Fibroblast of villous mesenchyme (primary cell): ENCODE data around the gene MAPK8IP3. TPM values are rescaled to one million over a fixed set of nuclear protein-coding genes. Genes with fewer than 3 reads are reported as not detected.
A peak's percentile ranks its signal among the peaks of the same experiment; 100 is the strongest.

Experiments used
- DNase-seq: peaks from one replicate; pipeline ENCODE4 v3.0.0-alpha.2; 2010; ENCODE audit warnings: low read depth
- H3K4me3 ChIP-seq: 2 replicates; pipeline ENCODE4 v1.5.1; 2011; ENCODE audit warnings: low read depth, mild to moderate bottlenecking, low read length
- total RNA-seq: library from RNA; depleted of rRNA; stranded (reverse); fragments of >200 nt; gene quantifications from 2 replicates; pipeline ENCODE4 v1.2.3, GENCODE V29; 2012
- TF ChIP-seq, protein P1 (sequence below): IDR thresholded peaks from 2 replicates; pipeline ENCODE4 v1.5.1; 2012; ENCODE audit warnings: low read depth, mild to moderate bottlenecking, low read length; ENCODE audit not compliant: insufficient read depth

Gene MAPK8IP3
- total RNA-seq, 1 donor = 37.1 TPM

DNA sequence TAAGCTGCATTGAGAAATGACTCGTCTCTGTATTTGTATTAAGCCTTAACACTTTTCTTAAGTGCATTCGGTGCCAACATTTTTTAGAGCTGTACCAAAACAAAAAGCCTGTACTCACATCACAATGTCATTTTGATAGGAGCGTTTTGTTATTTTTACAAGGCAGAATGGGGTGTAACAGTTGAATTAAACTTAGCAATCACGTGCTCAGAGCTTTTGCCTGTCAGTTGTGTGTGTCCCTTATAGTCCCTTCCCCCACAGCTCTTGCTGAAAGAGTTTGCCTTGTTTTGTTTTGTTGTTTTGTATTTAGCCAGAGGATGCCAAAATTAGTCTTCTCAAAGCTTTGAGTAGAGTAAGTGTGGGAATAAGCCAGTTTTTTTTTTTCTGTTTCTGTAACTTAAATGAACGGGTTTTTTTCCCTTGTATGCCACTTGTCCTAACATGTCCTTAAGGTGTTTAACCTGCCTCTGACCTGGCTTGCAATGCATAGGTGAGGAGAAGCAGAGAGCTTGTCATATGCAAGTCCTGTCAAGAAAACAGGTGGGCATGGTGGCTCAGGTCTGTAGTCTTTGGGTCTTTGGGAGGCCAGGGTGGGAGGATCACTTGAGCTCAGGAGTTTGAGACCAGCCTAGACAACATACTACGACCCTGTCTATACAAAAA is 4.6 kb upstream of the MAPK8IP3 start:
- no peak for DNase-seq
- TF ChIP-seq, protein P1, sequence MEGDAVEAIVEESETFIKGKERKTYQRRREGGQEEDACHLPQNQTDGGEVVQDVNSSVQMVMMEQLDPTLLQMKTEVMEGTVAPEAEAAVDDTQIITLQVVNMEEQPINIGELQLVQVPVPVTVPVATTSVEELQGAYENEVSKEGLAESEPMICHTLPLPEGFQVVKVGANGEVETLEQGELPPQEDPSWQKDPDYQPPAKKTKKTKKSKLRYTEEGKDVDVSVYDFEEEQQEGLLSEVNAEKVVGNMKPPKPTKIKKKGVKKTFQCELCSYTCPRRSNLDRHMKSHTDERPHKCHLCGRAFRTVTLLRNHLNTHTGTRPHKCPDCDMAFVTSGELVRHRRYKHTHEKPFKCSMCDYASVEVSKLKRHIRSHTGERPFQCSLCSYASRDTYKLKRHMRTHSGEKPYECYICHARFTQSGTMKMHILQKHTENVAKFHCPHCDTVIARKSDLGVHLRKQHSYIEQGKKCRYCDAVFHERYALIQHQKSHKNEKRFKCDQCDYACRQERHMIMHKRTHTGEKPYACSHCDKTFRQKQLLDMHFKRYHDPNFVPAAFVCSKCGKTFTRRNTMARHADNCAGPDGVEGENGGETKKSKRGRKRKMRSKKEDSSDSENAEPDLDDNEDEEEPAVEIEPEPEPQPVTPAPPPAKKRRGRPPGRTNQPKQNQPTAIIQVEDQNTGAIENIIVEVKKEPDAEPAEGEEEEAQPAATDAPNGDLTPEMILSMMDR = no peak
- H3K4me3 ChIP-seq = no peak overlapping the region

DNA sequence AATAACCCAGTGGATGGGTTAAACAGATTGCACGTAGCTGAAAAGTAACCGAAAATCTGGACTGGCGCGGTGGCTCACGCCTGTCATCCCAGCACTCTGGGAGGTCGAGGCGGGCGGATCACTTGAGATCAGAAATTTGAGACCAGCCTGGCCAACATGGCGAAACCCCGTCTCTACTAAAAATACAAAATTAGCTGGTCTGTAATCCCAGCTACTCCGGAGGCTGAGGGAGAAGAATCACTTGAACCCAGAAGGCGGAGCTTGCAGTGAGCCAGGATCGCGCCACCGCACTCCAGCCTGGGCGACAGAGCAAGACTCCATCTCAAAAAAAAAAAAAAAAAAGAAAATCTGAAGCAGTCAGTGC is 689 bp upstream of the MAPK8IP3 start:
- peak; percentile 37 for DNase-seq

DNA sequence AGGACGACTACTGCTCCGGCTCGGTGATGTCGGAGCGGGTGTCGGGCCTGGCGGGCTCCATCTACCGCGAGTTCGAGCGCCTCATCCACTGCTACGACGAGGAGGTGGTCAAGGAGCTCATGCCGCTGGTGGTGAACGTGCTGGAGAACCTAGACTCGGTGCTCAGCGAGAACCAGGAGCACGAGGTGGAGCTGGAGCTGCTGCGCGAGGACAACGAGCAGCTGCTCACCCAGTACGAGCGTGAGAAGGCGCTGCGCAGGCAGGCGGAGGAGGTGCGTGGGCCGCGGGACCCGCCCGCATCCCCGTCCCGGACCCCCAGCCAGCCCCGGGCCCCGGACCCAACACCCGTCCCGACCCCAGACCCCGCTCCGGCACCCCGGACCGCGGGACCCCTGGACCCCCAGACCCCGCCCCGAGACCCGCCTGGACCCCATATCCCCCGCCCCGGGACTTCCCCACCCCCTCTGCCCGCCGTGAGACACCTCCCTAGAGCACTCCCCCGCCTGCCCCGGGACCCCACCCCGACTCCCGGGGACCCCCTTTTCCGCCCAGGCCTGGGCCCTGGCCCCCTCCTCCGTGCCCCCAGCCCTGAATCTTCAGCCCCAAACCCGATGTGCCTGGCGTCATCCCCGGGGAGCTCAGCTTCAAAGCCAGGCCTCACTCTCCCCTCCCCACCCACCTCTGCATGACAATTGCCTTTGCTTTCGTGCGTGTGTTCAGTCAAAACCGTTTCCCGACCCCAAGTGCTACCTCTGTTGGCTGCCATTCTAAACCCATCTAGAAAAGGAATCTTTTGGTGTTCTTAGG is 594 bp downstream of the MAPK8IP3 start:
- H3K4me3 ChIP-seq = peak overlapping the region; percentile 96
- TF ChIP-seq, protein P1 = no peak
- DNase-seq = peak; percentile 38

More for the DNA sequence above, 689 bp upstream of the MAPK8IP3 start:
- peak overlapping the region; percentile 96 for H3K4me3 ChIP-seq

DNA sequence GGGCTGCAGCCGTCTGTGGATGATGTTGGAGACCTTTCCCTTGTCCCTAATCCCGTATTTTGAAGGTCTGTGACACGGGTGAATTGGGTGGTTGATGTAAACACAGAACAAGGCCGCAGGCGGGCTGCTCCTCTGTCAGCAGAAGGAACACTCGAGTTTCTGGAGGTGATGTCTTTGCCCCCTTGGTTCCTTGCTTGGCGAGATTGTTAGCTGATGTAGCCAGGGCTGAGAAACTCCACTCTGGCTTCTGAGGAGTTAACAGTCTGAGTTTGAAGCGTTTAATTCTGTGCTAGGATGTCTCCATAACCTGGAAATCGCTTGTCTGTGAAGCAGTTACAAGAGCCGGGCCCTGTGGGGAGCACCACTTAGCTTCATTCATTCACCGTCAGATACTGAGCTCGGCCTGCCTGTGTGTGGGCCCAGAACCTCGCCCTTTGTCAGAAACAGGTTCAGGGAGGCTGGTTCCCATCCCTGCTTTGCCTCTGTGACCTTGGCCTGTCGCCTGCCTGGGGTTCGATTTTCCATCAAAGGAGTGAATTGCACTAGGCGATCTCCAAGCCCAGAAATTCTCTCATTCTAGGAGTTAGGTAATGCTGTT is 1.3 kb downstream of the MAPK8IP3 start:
- H3K4me3 ChIP-seq = peak overlapping the region; percentile 96
- peak; percentile 38 for DNase-seq
- TF ChIP-seq, protein P1 = no peak

DNA sequence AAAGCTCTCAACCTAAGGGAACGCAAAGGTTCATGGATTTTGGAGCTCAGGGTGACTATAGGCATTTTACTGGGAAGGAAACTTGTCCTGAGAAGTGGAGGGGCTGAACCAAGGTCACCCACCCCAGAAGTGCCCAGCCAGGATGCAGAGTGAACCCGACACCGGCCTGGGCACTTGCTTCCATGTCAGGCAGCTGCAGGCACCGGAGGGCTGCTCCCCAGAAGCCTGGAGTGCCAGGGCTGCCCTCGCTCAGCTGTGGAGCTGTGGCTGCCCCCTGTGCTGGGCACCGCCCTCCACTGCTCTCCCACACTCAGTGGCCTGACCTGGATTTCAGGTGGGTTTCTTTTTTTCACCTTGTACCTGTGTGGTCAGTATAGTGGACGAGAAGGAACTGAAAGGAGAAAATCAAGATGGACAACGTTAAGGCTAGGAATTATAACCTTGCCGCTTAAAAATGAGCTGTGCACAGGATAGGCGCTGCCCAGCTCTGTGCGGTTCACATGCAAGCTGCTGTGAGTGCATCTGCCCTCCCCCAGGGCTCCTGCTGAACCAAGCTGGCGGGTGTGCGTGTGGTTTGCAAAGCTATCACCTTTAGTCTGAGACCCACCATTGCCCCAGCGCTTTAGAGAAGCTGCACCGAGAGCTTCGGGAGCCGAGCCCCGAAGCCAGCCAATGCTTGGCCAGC is 2.2 kb downstream of the MAPK8IP3 start:
- H3K4me3 ChIP-seq = peak overlapping the region; percentile 96
- TF ChIP-seq, protein P1 = no peak
- DNase-seq = no peak

DNA sequence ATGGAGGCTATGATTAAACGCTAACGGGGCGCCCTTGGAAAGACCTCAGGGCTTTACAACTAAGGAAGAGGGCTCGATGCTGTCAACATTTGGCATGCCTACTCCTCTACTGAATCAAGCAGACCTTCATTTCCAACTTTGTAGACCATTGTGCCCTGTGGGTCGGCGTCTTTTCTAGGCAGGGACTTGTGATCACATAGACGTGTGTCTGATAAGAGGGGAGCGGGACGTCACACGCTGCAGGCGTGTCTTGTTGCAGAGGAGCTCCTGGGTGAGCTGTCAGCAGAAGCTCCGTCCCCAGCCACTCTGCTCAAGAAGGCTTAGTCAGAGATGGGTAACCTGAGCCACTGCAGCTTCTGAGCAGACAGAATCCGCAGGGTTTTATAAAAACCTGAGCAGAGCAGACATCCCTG is 2.8 kb downstream of the MAPK8IP3 start:
- DNase-seq = peak; percentile 70
- TF ChIP-seq, protein P1 = no peak
- H3K4me3 ChIP-seq = peak overlapping the region; percentile 17

DNA sequence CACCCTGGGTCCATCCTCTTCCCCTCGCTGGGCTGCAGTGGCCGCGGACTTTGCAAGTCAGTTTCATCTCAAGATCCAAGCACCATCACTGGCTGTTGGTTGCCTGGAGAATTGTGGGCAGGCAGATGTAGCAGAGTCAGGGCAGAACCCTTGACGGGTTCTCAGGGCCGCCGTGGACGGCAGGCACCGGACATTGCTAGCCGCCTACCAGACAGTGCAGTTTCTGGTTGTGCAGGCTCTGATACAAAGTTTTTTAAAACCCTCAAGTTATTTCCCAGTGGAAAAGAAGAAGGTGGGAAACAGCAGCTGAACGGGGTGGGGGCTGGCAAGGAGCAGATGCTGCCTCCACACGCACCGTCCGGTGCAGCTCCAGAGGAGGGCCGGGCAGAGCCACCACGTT is 3.4 kb downstream of the MAPK8IP3 start:
- TF ChIP-seq, protein P1 = no peak
- DNase-seq = no peak
- H3K4me3 ChIP-seq = no peak overlapping the region
